Astrocyte (in vitro differentiated cells and primary cell): ENCODE data around the gene TUG1. TPM values are rescaled to one million over a fixed set of nuclear protein-coding genes. Genes with fewer than 3 reads are reported as not detected.

Experiments used
- DNase-seq: peaks from one replicate; pipeline ENCODE4 v3.0.0-alpha.2; 2010; ENCODE audit warnings: low read depth
- FAIRE-seq: peaks from 2 replicates; lab custom pipeline; 2011; peaks lifted over from hg19 to GRCh38; lab: Jason Lieb, UNC
- H2AFZ ChIP-seq: 2 replicates; pipeline ENCODE4 v1.6.0; 2012; ENCODE audit warnings: low read depth, low read length, inconsistent platforms
- H3K27ac ChIP-seq: 2 replicates; pipeline ENCODE4 v1.5.1; 2011; ENCODE audit warnings: low read depth, low read length, inconsistent platforms
- H3K27me3 ChIP-seq: 2 replicates; pipeline ENCODE4 v1.6.0; 2011; ENCODE audit warnings: low read length, inconsistent platforms; ENCODE audit not compliant: insufficient read depth
- H3K36me3 ChIP-seq: 2 replicates; pipeline ENCODE4 v1.5.1; 2011; ENCODE audit warnings: low read length, inconsistent platforms; ENCODE audit not compliant: insufficient read depth
- H3K4me1 ChIP-seq: 2 replicates; pipeline ENCODE4 v1.5.1; 2011; ENCODE audit warnings: low read length, inconsistent platforms; ENCODE audit not compliant: insufficient read depth
- H3K4me2 ChIP-seq: 2 replicates; pipeline ENCODE4 v1.6.0; 2012; ENCODE audit warnings: low read length, inconsistent platforms
- H3K4me3 ChIP-seq: 2 replicates; pipeline ENCODE4 v1.5.1; 2011; ENCODE audit warnings: low read depth, mild to moderate bottlenecking, low read length, inconsistent platforms; ENCODE audit not compliant: insufficient read depth
- H3K79me2 ChIP-seq: 2 replicates; pipeline ENCODE4 v1.6.0; 2012; ENCODE audit warnings: mild to moderate bottlenecking, low read length, inconsistent platforms; ENCODE audit not compliant: insufficient read depth
- H3K9ac ChIP-seq: 2 replicates; pipeline ENCODE4 v1.6.0; 2012; ENCODE audit warnings: mild to moderate bottlenecking, low read length, inconsistent platforms
- H3K9me3 ChIP-seq: 2 replicates; pipeline ENCODE4 v1.5.1; 2012; ENCODE audit warnings: low read depth, mild to moderate bottlenecking, low read length, inconsistent platforms; ENCODE audit not compliant: insufficient read depth
- H4K20me1 ChIP-seq: 2 replicates; pipeline ENCODE4 v1.6.0; 2012; ENCODE audit warnings: low read length, inconsistent platforms; ENCODE audit not compliant: insufficient read depth
- H3K27ac Mint-ChIP-seq: one replicate; pipeline ENCODE4 v1.8.0; 2021; ENCODE audit warnings: mild to moderate bottlenecking, mixed read lengths; ENCODE audit not compliant: unreplicated experiment
- H3K27me3 Mint-ChIP-seq: one replicate; pipeline ENCODE4 v1.8.0; 2021; ENCODE audit warnings: low read depth, mixed read lengths; ENCODE audit not compliant: unreplicated experiment
- H3K36me3 Mint-ChIP-seq: one replicate; pipeline ENCODE4 v1.8.0; 2021; ENCODE audit warnings: low read depth, mixed read lengths; ENCODE audit not compliant: unreplicated experiment
- H3K4me1 Mint-ChIP-seq: one replicate; pipeline ENCODE4 v1.8.0; 2021; ENCODE audit warnings: low read depth, mixed read lengths; ENCODE audit not compliant: unreplicated experiment
- H3K4me3 Mint-ChIP-seq: one replicate; pipeline ENCODE4 v1.8.0; 2021; ENCODE audit warnings: mild to moderate bottlenecking, moderate library complexity, mixed read lengths; ENCODE audit not compliant: unreplicated experiment
- H3K9me3 Mint-ChIP-seq: one replicate; pipeline ENCODE4 v1.8.0; 2021; ENCODE audit warnings: mild to moderate bottlenecking, mixed read lengths; ENCODE audit not compliant: unreplicated experiment
- EZH2 ChIP-seq: IDR thresholded peaks from 2 replicates; pipeline ENCODE4 v1.6.1; 2012; ENCODE audit warnings: mild to moderate bottlenecking, low read length, inconsistent platforms; ENCODE audit not compliant: insufficient read depth
- total RNA-seq: library from RNA; stranded (reverse); gene quantifications from 2 replicates; pipeline ENCODE4 v1.2.1, GENCODE V29; 2021
- TF ChIP-seq, protein P1 (sequence below): IDR thresholded peaks from 2 replicates; pipeline ENCODE4 v1.5.1; 2011; ENCODE audit warnings: low read depth, mild to moderate bottlenecking, inconsistent platforms, low read length, moderate library complexity; ENCODE audit not compliant: insufficient read depth

TUG1 gene
- total RNA-seq, 1 donor from 2014 or later, result 107 TPM

DNA sequence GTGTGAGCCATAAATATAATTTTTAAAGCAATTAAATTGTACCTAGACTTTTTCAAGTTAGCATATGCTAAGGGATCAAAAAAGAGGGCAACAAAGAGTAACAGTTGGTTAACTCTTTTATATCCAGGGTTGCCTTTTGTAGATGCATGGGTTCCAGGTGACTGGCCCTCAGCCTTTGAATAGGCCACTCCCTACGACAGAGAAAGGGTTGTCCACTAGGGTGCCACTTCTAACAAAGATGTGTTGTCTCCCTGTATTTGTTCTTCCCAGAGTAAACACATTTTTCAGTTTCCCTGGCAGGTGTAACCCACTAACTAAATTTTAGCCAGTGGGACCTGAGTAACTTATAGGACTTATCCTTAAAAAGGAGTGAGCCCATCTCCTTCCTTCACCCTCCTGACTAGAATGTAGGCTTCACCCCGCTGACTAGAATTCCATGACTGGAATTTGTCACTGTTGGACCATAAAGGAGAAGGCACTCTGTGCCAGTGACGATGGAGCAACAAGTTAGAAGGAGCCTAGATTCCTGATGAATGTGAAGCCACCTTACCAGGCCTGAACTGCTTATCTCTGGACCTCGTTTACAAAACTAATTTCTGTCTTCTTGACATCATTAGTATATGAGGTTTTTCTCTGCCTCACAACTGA, 16.6 kb downstream of the TUG1 start:
- no peak for FAIRE-seq
- H3K36me3 Mint-ChIP-seq, result peaks cover 2% of the 10 kb centered on the region
- H3K9me3 ChIP-seq, result no peaks in the 10 kb centered on the region
- no peaks in the 10 kb centered on the region for H3K27me3 ChIP-seq
- H3K4me3 ChIP-seq, result no peak overlapping the region
- H3K4me1 ChIP-seq, result no peaks in the 10 kb centered on the region
- H3K27ac ChIP-seq, result no peak overlapping the region
- no peak overlapping the region for H3K9ac ChIP-seq
- no peak overlapping the region for H3K27ac Mint-ChIP-seq
- no peaks in the 10 kb centered on the region for H3K79me2 ChIP-seq
- no peak overlapping the region for H3K4me3 Mint-ChIP-seq
- H3K4me2 ChIP-seq, result no peak overlapping the region
- H2AFZ ChIP-seq, result no peak overlapping the region
- TF ChIP-seq EZH2, result no peak
- TF ChIP-seq, protein P1, sequence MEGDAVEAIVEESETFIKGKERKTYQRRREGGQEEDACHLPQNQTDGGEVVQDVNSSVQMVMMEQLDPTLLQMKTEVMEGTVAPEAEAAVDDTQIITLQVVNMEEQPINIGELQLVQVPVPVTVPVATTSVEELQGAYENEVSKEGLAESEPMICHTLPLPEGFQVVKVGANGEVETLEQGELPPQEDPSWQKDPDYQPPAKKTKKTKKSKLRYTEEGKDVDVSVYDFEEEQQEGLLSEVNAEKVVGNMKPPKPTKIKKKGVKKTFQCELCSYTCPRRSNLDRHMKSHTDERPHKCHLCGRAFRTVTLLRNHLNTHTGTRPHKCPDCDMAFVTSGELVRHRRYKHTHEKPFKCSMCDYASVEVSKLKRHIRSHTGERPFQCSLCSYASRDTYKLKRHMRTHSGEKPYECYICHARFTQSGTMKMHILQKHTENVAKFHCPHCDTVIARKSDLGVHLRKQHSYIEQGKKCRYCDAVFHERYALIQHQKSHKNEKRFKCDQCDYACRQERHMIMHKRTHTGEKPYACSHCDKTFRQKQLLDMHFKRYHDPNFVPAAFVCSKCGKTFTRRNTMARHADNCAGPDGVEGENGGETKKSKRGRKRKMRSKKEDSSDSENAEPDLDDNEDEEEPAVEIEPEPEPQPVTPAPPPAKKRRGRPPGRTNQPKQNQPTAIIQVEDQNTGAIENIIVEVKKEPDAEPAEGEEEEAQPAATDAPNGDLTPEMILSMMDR, result no peak
- no peaks in the 10 kb centered on the region for H3K9me3 Mint-ChIP-seq
- peaks cover 5% of the 10 kb centered on the region for H4K20me1 ChIP-seq
- H3K4me1 Mint-ChIP-seq, result no peaks in the 10 kb centered on the region
- no peak for DNase-seq
- H3K36me3 ChIP-seq, result no peaks in the 10 kb centered on the region
- no peaks in the 10 kb centered on the region for H3K27me3 Mint-ChIP-seq

GRCh38 chr22:30989474-30989873, 20.4 kb downstream of the TUG1 start:
- Histone ChIP-seq H3K27me3 (no peaks in the 10 kb centered on the region), H3K4me3 (no peak overlapping the region), H3K36me3 (no peaks in the 10 kb centered on the region), H3K4me1 (no peaks in the 10 kb centered on the region), H3K9ac (no peak overlapping the region), H3K27ac (no peak overlapping the region), H3K9me3 (peaks cover 2% of the 10 kb centered on the region), H3K4me2 (no peak overlapping the region), H3K79me2 (no peaks in the 10 kb centered on the region), H2AFZ (no peak overlapping the region), H4K20me1 (no peaks in the 10 kb centered on the region)
- FAIRE-seq (no peak), DNase-seq (no peak)
- Mint-ChIP-seq H3K36me3 (peaks cover 4% of the 10 kb centered on the region), H3K9me3 (peaks cover 7% of the 10 kb centered on the region), H3K27ac (no peak overlapping the region), H3K4me3 (no peak overlapping the region), H3K4me1 (no peaks in the 10 kb centered on the region), H3K27me3 (peaks cover 2% of the 10 kb centered on the region)
- TF ChIP-seq, protein P1, result no peak
- no peak for TF ChIP-seq EZH2

- FAIRE-seq, result no peak
Observed at GRCh38 chr22:30990690-30991089, 21.6 kb downstream of the TUG1 start.

More at GRCh38 chr22:30990690-30991089, 21.6 kb downstream of the TUG1 start:
- no peaks in the 10 kb centered on the region for H3K4me1 Mint-ChIP-seq
- peaks cover 2% of the 10 kb centered on the region for H3K27me3 Mint-ChIP-seq
- H3K4me3 Mint-ChIP-seq, result no peak overlapping the region
- no peak overlapping the region for H3K4me3 ChIP-seq
- no peak overlapping the region for H2AFZ ChIP-seq
- no peak for DNase-seq
- H3K36me3 Mint-ChIP-seq, result peaks cover 4% of the 10 kb centered on the region
- TF ChIP-seq, protein P1, result no peak
- no peak for TF ChIP-seq EZH2
- H4K20me1 ChIP-seq, result no peaks in the 10 kb centered on the region
- H3K9me3 ChIP-seq, result peaks cover 2% of the 10 kb centered on the region
- H3K9ac ChIP-seq, result no peak overlapping the region
- no peaks in the 10 kb centered on the region for H3K4me1 ChIP-seq
- H3K36me3 ChIP-seq, result no peaks in the 10 kb centered on the region
- H3K4me2 ChIP-seq, result no peak overlapping the region
- no peaks in the 10 kb centered on the region for H3K79me2 ChIP-seq
- peaks cover 7% of the 10 kb centered on the region for H3K9me3 Mint-ChIP-seq
- H3K27me3 ChIP-seq, result no peaks in the 10 kb centered on the region
- no peak overlapping the region for H3K27ac Mint-ChIP-seq
- H3K27ac ChIP-seq, result no peak overlapping the region
